Osteoblast (primary cell): ENCODE measurements around the gene TRPM1. TPM values are rescaled to one million over a fixed set of nuclear protein-coding genes. Genes with fewer than 3 reads are reported as not detected.

ENCODE experiments used
- DNase-seq: peaks from one replicate; pipeline ENCODE4 v3.0.0; 2011; ENCODE audit warnings: low spot score, mixed read lengths; ENCODE audit not compliant: insufficient read length; ENCODE audit errors: missing footprints
- H2AFZ ChIP-seq: 2 replicates; pipeline ENCODE4 v1.6.0; 2011; ENCODE audit warnings: mild to moderate bottlenecking, low read length
- H3K27ac ChIP-seq: 2 replicates; pipeline ENCODE4 v1.5.1; 2011; ENCODE audit warnings: mild to moderate bottlenecking, low read depth, low read length, moderate library complexity
- H3K27me3 ChIP-seq: 2 replicates; pipeline ENCODE4 v1.6.0; 2012; ENCODE audit warnings: mild to moderate bottlenecking, control low read depth, inconsistent platforms, low read length, moderate library complexity; ENCODE audit not compliant: insufficient read depth
- H3K36me3 ChIP-seq: 2 replicates; pipeline ENCODE4 v1.5.1; 2011; ENCODE audit warnings: mild to moderate bottlenecking, low read length, control low read depth, moderate library complexity; ENCODE audit not compliant: insufficient read depth
- H3K4me1 ChIP-seq: 2 replicates; pipeline ENCODE4 v1.5.1; 2011; ENCODE audit warnings: mild to moderate bottlenecking, low read length, control low read depth, moderate library complexity; ENCODE audit not compliant: insufficient read depth
- H3K4me2 ChIP-seq: 2 replicates; pipeline ENCODE4 v1.6.0; 2011; ENCODE audit warnings: mild to moderate bottlenecking, low read length; ENCODE audit not compliant: insufficient read depth
- H3K4me3 ChIP-seq: fragments of 200-600 bp; sonication (generic); 3 replicates; pipeline ENCODE4 v1.5.1; 2012; ENCODE audit warnings: mild to moderate bottlenecking, low read length, inconsistent platforms; ENCODE audit not compliant: insufficient read depth
- H3K79me2 ChIP-seq: 2 replicates; pipeline ENCODE4 v1.6.0; 2012; ENCODE audit warnings: mild to moderate bottlenecking, low read length, control low read depth, inconsistent platforms; ENCODE audit not compliant: insufficient read depth
- H3K9me3 ChIP-seq: 2 replicates; pipeline ENCODE4 v1.5.1; 2011; ENCODE audit warnings: low read depth, low read length, control low read depth
- H4K20me1 ChIP-seq: 2 replicates; pipeline ENCODE4 v1.6.0; 2012; ENCODE audit warnings: mild to moderate bottlenecking, low read length, control low read depth; ENCODE audit not compliant: insufficient read depth
- CTCF ChIP-seq: IDR thresholded peaks from 2 replicates; pipeline ENCODE4 v1.5.1; 2011; ENCODE audit warnings: mild to moderate bottlenecking, low read depth, low read length, moderate library complexity; ENCODE audit errors: extremely low read depth
- small RNA-seq: library from RNA; depleted of rRNA; stranded (forward); fragments of <200 nt; gene quantifications from one replicate; pipeline ENCODE3, GENCODE V24; 2012
- total RNA-seq: library from RNA; depleted of rRNA; stranded (reverse); fragments of >200 nt; gene quantifications from 2 replicates; pipeline ENCODE4 v1.2.3, GENCODE V29; 2012

The TRPM1 gene
- total RNA-seq, 1 donor = under 0.01 TPM

- peaks cover 22% of the 10 kb centered on the region for H3K4me1 ChIP-seq
- no peaks in the 10 kb centered on the region for H3K27me3 ChIP-seq
- peak overlapping the region; percentile 34 for H3K4me2 ChIP-seq
- no peaks in the 10 kb centered on the region for H4K20me1 ChIP-seq
- no peak overlapping the region for H2AFZ ChIP-seq
- H3K36me3 ChIP-seq = peaks cover 49% of the 10 kb centered on the region
- no peaks in the 10 kb centered on the region for H3K9me3 ChIP-seq
- H3K4me3 ChIP-seq = no peak overlapping the region
- DNase-seq = peak; percentile 76
- peak overlapping the region; percentile 52 for H3K27ac ChIP-seq
- no peak for TF ChIP-seq CTCF
- no peaks in the 10 kb centered on the region for H3K79me2 ChIP-seq
Observed at GRCh38 chr15:30953731-30954378, 147.7 kb downstream of the TRPM1 start.

- H3K27me3 ChIP-seq = no peaks in the 10 kb centered on the region
- H3K9me3 ChIP-seq = no peaks in the 10 kb centered on the region
- H3K27ac ChIP-seq = no peak overlapping the region
- H2AFZ ChIP-seq = no peak overlapping the region
- no peaks in the 10 kb centered on the region for H4K20me1 ChIP-seq
- H3K4me3 ChIP-seq = no peak overlapping the region
- no peak for TF ChIP-seq CTCF
- H3K4me1 ChIP-seq = peaks cover 22% of the 10 kb centered on the region
- DNase-seq = no peak
- H3K79me2 ChIP-seq = no peaks in the 10 kb centered on the region
- H3K36me3 ChIP-seq = peaks cover 46% of the 10 kb centered on the region
- H3K4me2 ChIP-seq = no peak overlapping the region
Observed at GRCh38 chr15:30953183-30953582, 148.3 kb downstream of the TRPM1 start.

Small RNAs within 50 kb of the gene (small RNA-seq; reads per million reads assigned to genes)
- gene MIR211 (not detected), gene RNU6-466P (not detected)

Other genes starting within 250 kb of the TRPM1 start
- gene FAN1, start 197.8 kb downstream of the TRPM1 start, total RNA-seq = 15.3 and 16.3 TPM in 2 replicates
- gene MTMR10, start 110.1 kb downstream of the TRPM1 start, total RNA-seq = 17.4 and 21.8 TPM in 2 replicates
- 53.3 and 58.6 TPM in 2 replicates for gene KLF13, start 225.1 kb upstream of the TRPM1 start, total RNA-seq